ENCODE results near the gene RAPGEF5. TPM values are rescaled to one million over a fixed set of nuclear protein-coding genes. Genes with fewer than 3 reads are reported as not detected.

RAPGEF5 gene
- total and polyA plus RNA-seq, 2 donors (not counting 3 experiments of a cell fraction or from before 2014, with no cell fraction given), result 10.0 to 43.2 TPM

DNA sequence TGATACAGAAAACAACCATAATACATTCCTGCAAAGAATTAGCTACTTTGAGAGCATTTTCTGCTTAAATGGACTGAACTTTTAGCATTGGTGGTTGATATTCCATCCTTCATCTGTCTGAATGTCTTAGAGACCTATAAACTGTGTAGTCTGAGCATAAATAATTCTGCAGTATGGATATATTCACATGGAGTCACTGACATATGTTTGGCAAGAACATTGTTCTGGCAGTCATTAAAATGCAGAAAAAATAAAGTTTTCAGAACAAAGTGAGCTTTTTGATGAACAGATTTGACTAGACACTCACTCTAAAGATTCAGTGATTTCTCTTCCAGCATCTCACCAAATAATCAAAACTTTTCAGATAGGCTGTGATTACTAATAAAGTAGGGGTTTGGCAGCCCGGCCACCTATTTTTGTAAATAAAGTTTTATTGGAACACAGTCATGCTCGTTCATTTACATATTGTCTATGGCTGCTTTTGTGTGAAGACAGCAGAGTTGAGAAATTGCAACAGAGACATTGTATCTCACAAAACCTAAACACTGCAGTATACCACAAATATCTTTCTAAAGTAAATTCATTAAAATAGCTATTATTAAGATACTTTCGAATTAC lies 44.1 kb upstream of the RAPGEF5 start:
- no TSS peak for BruUV-seq (replicated peaks)

More for the DNA sequence above, 44.1 kb upstream of the RAPGEF5 start:
- H3K4me1 ChIP-seq (ENCODE audit: control insufficient read depth, extremely low read depth, insufficient read depth, low read length), result peaks cover 5% of the 10 kb centered on the region
- no peak overlapping the region for H3K4me3 ChIP-seq (replicated peaks in 1 of 3; ENCODE audit: insufficient read depth in 1 of 3, low read depth in 1 of 3, low read length in 3 of 3)
- no peak overlapping the region for H3K27ac ChIP-seq (ENCODE audit: insufficient read depth, low read depth, low read length)
- FAIRE-seq (no peak), DNase-seq (ENCODE audit: low read depth, low spot score) (no peak)
- H3K9ac ChIP-seq (replicated peaks; ENCODE audit: extremely low read depth, insufficient read depth, low read length), result no peak overlapping the region
- H2AFZ ChIP-seq (ENCODE audit: low read depth, low read length), result no peak overlapping the region
- no peaks in the 10 kb centered on the region for H3K9me3 ChIP-seq (replicated peaks; ENCODE audit: control insufficient read depth, insufficient read depth, low read length)
- no peak overlapping the region for H3K4me2 ChIP-seq (ENCODE audit: insufficient read depth, low read length)
- dilution Hi-C loops (cut with MboI; ENCODE audit: extremely low pct_ligation_motif_present, low sequenced_read_pairs) (no loop called here), intact Hi-C loops (cut with micrococcal nuclease) (no loop called here)
- ChIA-PET POLR2A (no interaction called here), CTCF (interaction anchor here (0.8 to 2.3 kb wide), 12 partner anchors 9 to 298 kb away, joined by 3 to 8 read pairs (median 4); no protein-coding TSS in a partner anchor)
- no peaks in the 10 kb centered on the region for H3K36me3 ChIP-seq (ENCODE audit: control insufficient read depth in 2 of 2, extremely low read depth in 1 of 2, insufficient read depth in 2 of 2, low read length in 2 of 2)
- H3K79me2 ChIP-seq (ENCODE audit: control insufficient read depth, insufficient read depth, low read length), result no peaks in the 10 kb centered on the region
- H3K9me1 ChIP-seq (replicated peaks; ENCODE audit: control insufficient read depth, extremely low read depth, insufficient read depth, low read length), result no peaks in the 10 kb centered on the region
- TF ChIP-seq, protein P1, sequence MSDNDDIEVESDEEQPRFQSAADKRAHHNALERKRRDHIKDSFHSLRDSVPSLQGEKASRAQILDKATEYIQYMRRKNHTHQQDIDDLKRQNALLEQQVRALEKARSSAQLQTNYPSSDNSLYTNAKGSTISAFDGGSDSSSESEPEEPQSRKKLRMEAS (IDR thresholded peaks at IDR 0.05; ENCODE audit: insufficient read depth, insufficient read length), result no peak
- TF ChIP-seq GATA2 (IDR thresholded peaks at IDR 0.05; ENCODE audit: insufficient read depth, insufficient read length, low read depth, low read length), result no peak
- TF ChIP-seq POLR2AphosphoS5 (IDR thresholded peaks at IDR 0.05; ENCODE audit: insufficient read depth, low read depth, low read length), result no peak
- no peak for TF ChIP-seq MYC (IDR thresholded peaks at IDR 0.05; ENCODE audit: low read depth, low read length)
- no peak for TF ChIP-seq POLR2A (IDR thresholded peaks at IDR 0.05; ENCODE audit: low read depth, low read length)
- TF ChIP-seq, protein P2, sequence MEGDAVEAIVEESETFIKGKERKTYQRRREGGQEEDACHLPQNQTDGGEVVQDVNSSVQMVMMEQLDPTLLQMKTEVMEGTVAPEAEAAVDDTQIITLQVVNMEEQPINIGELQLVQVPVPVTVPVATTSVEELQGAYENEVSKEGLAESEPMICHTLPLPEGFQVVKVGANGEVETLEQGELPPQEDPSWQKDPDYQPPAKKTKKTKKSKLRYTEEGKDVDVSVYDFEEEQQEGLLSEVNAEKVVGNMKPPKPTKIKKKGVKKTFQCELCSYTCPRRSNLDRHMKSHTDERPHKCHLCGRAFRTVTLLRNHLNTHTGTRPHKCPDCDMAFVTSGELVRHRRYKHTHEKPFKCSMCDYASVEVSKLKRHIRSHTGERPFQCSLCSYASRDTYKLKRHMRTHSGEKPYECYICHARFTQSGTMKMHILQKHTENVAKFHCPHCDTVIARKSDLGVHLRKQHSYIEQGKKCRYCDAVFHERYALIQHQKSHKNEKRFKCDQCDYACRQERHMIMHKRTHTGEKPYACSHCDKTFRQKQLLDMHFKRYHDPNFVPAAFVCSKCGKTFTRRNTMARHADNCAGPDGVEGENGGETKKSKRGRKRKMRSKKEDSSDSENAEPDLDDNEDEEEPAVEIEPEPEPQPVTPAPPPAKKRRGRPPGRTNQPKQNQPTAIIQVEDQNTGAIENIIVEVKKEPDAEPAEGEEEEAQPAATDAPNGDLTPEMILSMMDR (IDR thresholded peaks at IDR 0.05; ENCODE audit: extremely low read depth in 1 of 2, insufficient read depth in 1 of 2, low read depth in 1 of 2, low read length in 2 of 2), result no peak
- no peak for TF ChIP-seq JUN (IDR thresholded peaks at IDR 0.05; ENCODE audit: borderline replicate concordance, insufficient read depth, insufficient read length, low read depth)
- no peak for TF ChIP-seq FOS (IDR thresholded peaks at IDR 0.05; ENCODE audit: borderline replicate concordance, insufficient read depth, low read length)
- TF ChIP-seq EZH2 (IDR thresholded peaks at IDR 0.05; ENCODE audit: borderline replicate concordance, low read depth, low read length, severe bottlenecking), result no peak
- H3K27me3 ChIP-seq (ENCODE audit: control insufficient read depth in 2 of 2, insufficient read depth in 2 of 2, low read length in 2 of 2), result no peaks in the 10 kb centered on the region
- no peaks in the 10 kb centered on the region for H4K20me1 ChIP-seq (replicated peaks; ENCODE audit: control insufficient read depth, extremely low read depth, insufficient read depth, low read length)

Data from endothelial cell of umbilical vein (primary cell).